ENCODE measurements around the gene TAGLN3.

GRCh38 chr3:111998636-111999483 is at the start of gene TAGLN3:
- no peak for TF ChIP-seq CTCF (IDR thresholded peaks at IDR 0.05; ENCODE audit: low read depth, low read length, missing input control)
- no peak for TF ChIP-seq FOXA1 (IDR thresholded peaks at IDR 0.05)
